Left lung (tissue), 10 donors: ENCODE measurements around the gene VPS36. TPM values are rescaled to one million over a fixed set of nuclear protein-coding genes. Genes with fewer than 3 reads are reported as not detected.
A peak's percentile ranks its signal among the peaks of the same experiment; 100 is the strongest.
"Not testable (repeated sequence)": the region's sequence is repeated elsewhere in the genome, so short reads cannot be mapped to it uniquely, and the experiment has no call there.

Experiments
- ATAC-seq: fragments of 200-7000 bp; cut with Tn5 transposase; one replicate; pipeline ENCODE4 v1.9.1; 2020; ENCODE audit warnings: moderate library complexity
- DNase-seq, 4 donors: peaks; one replicate each; pipeline ENCODE4 v3.0.0-alpha.2; 2013 to 2020
- H3K27ac ChIP-seq, 2 donors: fragments of 200-600 bp; sonication (generic) in 1 of 2; one replicate each; pipeline versions ENCODE4 v1.5.0 to v1.8.0; 2020 to 2021
- H3K27me3 ChIP-seq, 2 donors: fragments of 200-600 bp; sonication (generic) in 1 of 2; one replicate each; pipeline versions ENCODE4 v1.5.0 to v1.8.0; 2020 to 2021
- H3K36me3 ChIP-seq, 2 donors: fragments of 200-600 bp; sonication (generic) in 1 of 2; one replicate each; pipeline versions ENCODE4 v1.5.0 to v1.8.0; 2020 to 2021
- H3K4me1 ChIP-seq, 2 donors: fragments of 200-600 bp; one replicate each; pipeline ENCODE4 v1.8.0; 2021
- H3K4me3 ChIP-seq, 2 donors: fragments of 200-600 bp; sonication (generic) in 1 of 2; one replicate each; pipeline versions ENCODE4 v1.5.0 to v1.8.0; 2020 to 2021; ENCODE audit warnings: mild to moderate bottlenecking in 1 of 2
- H3K9me3 ChIP-seq, 2 donors: fragments of 200-600 bp; sonication (generic) in 1 of 2; one replicate each; pipeline versions ENCODE4 v1.5.0 to v1.8.0; 2020 to 2021
- CTCF ChIP-seq, 2 donors: fragments of 200-600 bp; sonication (generic) in 1 of 2; IDR thresholded peaks; one replicate each; pipeline versions ENCODE4 v1.5.0 to v1.8.0; 2021; ENCODE audit warnings: antibody characterized with exemption in 2 of 2
- intact Hi-C, 2 donors: fragments of 100-400 bp; cut with DNase I; formaldehyde crosslinking; loops; one replicate each; pipeline versions ENCODE4 v1.11.2 to v1.14.2; 2022
- polyA plus RNA-seq, 6 donors: library from polyadenylated mRNA; unstranded; fragments of 120-200 nt; gene quantifications; one replicate each; pipeline ENCODE4 v1.2.1, GENCODE V29; 2013; ENCODE audit not compliant: insufficient read length in 6 of 6
- total RNA-seq, 2 donors: library from RNA; stranded (reverse); fragmentation: NEBNext Ultra II Directional; extraction: Animal tissue kit (Norgen Biotek cat#: 25700); gene quantifications; one replicate each; pipeline ENCODE4 v1.2.1, GENCODE V29; 2021
- donor health status: DM: no; HTN: yes; CAD: no.
- donor health status: DM: no; HTN: no; CAD: no.

VPS36 gene
- total and polyA plus RNA-seq, 8 donors: 41.5 to 85.2 (median 67.8) TPM

GRCh38 chr13:52374873-52375411, 75.5 kb downstream of the VPS36 start:
- Histone ChIP-seq H3K4me1 (peaks cover 5 to 6% of the 10 kb centered on the region in 2 donors), H3K36me3 (peaks cover 0 to 10% of the 10 kb centered on the region in 2 donors), H3K27me3 (no peaks in the 10 kb centered on the region), H3K9me3 (no peaks in the 10 kb centered on the region), H3K4me3 (no peak overlapping the region), H3K27ac (no peak overlapping the region)
- no peak for DNase-seq
- intact Hi-C loops: no loop called here
- no peak for TF ChIP-seq CTCF (IDR thresholded peaks at IDR 0.05)
- ATAC-seq: no peak

- no peak overlapping the region for H3K27ac ChIP-seq
- peaks cover 5 to 6% of the 10 kb centered on the region in 2 donors for H3K4me1 ChIP-seq
- no peak for TF ChIP-seq CTCF (IDR thresholded peaks at IDR 0.05)
- ATAC-seq: no peak
- H3K36me3 ChIP-seq: peaks cover 0 to 10% of the 10 kb centered on the region in 2 donors
- intact Hi-C loops: no loop called here
- no peak for DNase-seq
- H3K27me3 ChIP-seq: no peaks in the 10 kb centered on the region
- H3K4me3 ChIP-seq: no peak overlapping the region
- H3K9me3 ChIP-seq: no peaks in the 10 kb centered on the region
Observed at GRCh38 chr13:52374389-52374788, 76.0 kb downstream of the VPS36 start.

DNA sequence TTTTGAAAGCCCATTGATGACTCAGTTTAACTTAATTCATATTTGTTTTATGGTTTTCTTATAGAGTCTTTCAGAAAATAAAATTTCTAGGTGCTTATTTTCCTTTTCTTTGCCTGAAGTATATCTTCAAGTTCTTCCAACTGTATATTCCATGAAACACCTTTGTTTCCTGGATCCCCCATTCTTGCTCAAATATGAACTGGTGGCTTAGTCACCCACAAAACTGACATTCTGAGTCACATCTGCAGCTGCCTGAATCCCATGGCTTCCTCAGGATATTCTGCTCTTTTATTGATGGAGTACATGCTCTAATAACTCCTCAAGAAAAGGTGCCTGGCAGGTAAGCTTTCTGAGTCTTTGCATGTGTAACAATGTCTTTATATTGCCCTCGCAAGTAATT, 77.2 kb downstream of the VPS36 start:
- H3K27me3 ChIP-seq, DNase-seq, H3K9me3 ChIP-seq, H3K27ac ChIP-seq, H3K4me1 ChIP-seq, intact Hi-C loops, ATAC-seq, H3K36me3 ChIP-seq, H3K4me3 ChIP-seq: not testable (repeated sequence)

- DNase-seq (no peak), ATAC-seq (peak; percentile 47)
- no peaks in the 10 kb centered on the region for H3K36me3 ChIP-seq
- no peak for TF ChIP-seq CTCF (IDR thresholded peaks at IDR 0.05)
- H3K9me3 ChIP-seq: no peaks in the 10 kb centered on the region
- no peak overlapping the region for H3K27ac ChIP-seq
- peaks cover 5 to 6% of the 10 kb centered on the region in 2 donors for H3K4me1 ChIP-seq
- no peaks in the 10 kb centered on the region for H3K27me3 ChIP-seq
- H3K4me3 ChIP-seq: no peak overlapping the region
- intact Hi-C loops: no loop called here
Observed at GRCh38 chr13:52371736-52372247, 78.6 kb downstream of the VPS36 start.

GRCh38 chr13:52366291-52366690, 84.1 kb downstream of the VPS36 start:
- H3K4me1 ChIP-seq: no peaks in the 10 kb centered on the region
- DNase-seq (peak in 1 of 4 donors; percentile 28), ATAC-seq (no peak)
- no peaks in the 10 kb centered on the region for H3K27me3 ChIP-seq
- intact Hi-C loops: no loop called here
- H3K27ac ChIP-seq: no peak overlapping the region
- no peaks in the 10 kb centered on the region for H3K9me3 ChIP-seq
- H3K36me3 ChIP-seq: no peaks in the 10 kb centered on the region
- no peak for TF ChIP-seq CTCF (IDR thresholded peaks at IDR 0.05)
- H3K4me3 ChIP-seq: no peak overlapping the region

Other genes with a start within 250 kb of the VPS36 start
- 10 to 100 TPM; 10.8 to 16.0 TPM for gene THSD1, start 44.5 kb downstream of the VPS36 start, total RNA-seq
- 10 to 100 TPM; 38.6 to 57.2 (median 50.7) TPM for gene THSD1, start 44.5 kb downstream of the VPS36 start, polyA plus RNA-seq
- gene CKAP2, start 4.8 kb upstream of the VPS36 start, total RNA-seq: 10 to 100 TPM in 1 of 2 donors, 1 to 10 TPM in 1; 8.6 to 25.0 TPM
- gene CKAP2, start 4.8 kb upstream of the VPS36 start, polyA plus RNA-seq: 100 to 1,000 TPM in 1 of 6 donors, 10 to 100 TPM in 5; 46.6 to 109 (median 58.3) TPM
- 1 to 10 TPM; 4.4 to 5.1 TPM for gene HNRNPA1L2, start 191.8 kb upstream of the VPS36 start, total RNA-seq
- 10 to 100 TPM; 24.8 to 32.2 (median 28.0) TPM for gene HNRNPA1L2, start 191.8 kb upstream of the VPS36 start, polyA plus RNA-seq
- gene SUGT1, start 202.2 kb upstream of the VPS36 start, total RNA-seq: 10 to 100 TPM; 43.5 to 46.7 TPM
- gene SUGT1, start 202.2 kb upstream of the VPS36 start, polyA plus RNA-seq: 10 to 100 TPM; 49.3 to 65.0 (median 52.1) TPM